Renal pelvis (tissue), 12 donors: ENCODE results near the gene FERMT3. TPM values are rescaled to one million over a fixed set of nuclear protein-coding genes. Genes with fewer than 3 reads are reported as not detected.
"Not testable (repeated sequence)": the region's sequence is repeated elsewhere in the genome, so short reads cannot be mapped to it uniquely, and the experiment has no call there.

Experiments used
- DNase-seq: peaks from one replicate; pipeline ENCODE4 v3.0.0-alpha.2; 2013
- long read RNA-seq, 16 experiments: transcript quantifications; one replicate each; lab custom pipeline, GENCODE V29; 2026
- polyA plus RNA-seq, 3 donors: library from polyadenylated mRNA; unstranded; fragments of 120-200 nt; gene quantifications; one replicate each; pipeline ENCODE4 v1.2.1, GENCODE V29; 2013; ENCODE audit not compliant: insufficient read length in 3 of 3

The FERMT3 gene
- 1 to 10 TPM; 4.7 to 7.5 (median 5.9) TPM for polyA plus RNA-seq
- long read RNA-seq, donor 1: 0 reads
- long read RNA-seq, donor 2: 0 reads
- long read RNA-seq, donor 3: 0 reads
- long read RNA-seq, donor 4, partial matches to known transcripts: 257 of 267 reads
- long read RNA-seq, donor 4, other reads (novel, unspliced or antisense): 10 of 267 reads
- long read RNA-seq, donor 5, partial matches to known transcripts: 0 of 1 reads
- long read RNA-seq, donor 5, other reads (novel, unspliced or antisense): 0 of 1 reads
- long read RNA-seq, donor 6, partial matches to known transcripts: 0 of 1 reads
- long read RNA-seq, donor 6, other reads (novel, unspliced or antisense): 0 of 1 reads
- long read RNA-seq, donor 7, partial matches to known transcripts: 14 of 16 reads
- long read RNA-seq, donor 7, other reads (novel, unspliced or antisense): 0 of 16 reads
- long read RNA-seq, donor 8: 0 reads
- long read RNA-seq, donor 9, partial matches to known transcripts: 0 of 1 reads
- long read RNA-seq, donor 9, other reads (novel, unspliced or antisense): 0 of 1 reads
- long read RNA-seq, donor 10: 0 reads
- long read RNA-seq, donor 11: 0 reads
- long read RNA-seq, donor 12, partial matches to known transcripts: 16 of 17 reads
- long read RNA-seq, donor 12, other reads (novel, unspliced or antisense): 0 of 17 reads
- long read RNA-seq, donor 13, partial matches to known transcripts: 27 of 57 reads
- long read RNA-seq, donor 13, other reads (novel, unspliced or antisense): 30 of 57 reads
- long read RNA-seq, donor 14: 0 reads
- long read RNA-seq, donor 15, partial matches to known transcripts: 0 of 1 reads
- long read RNA-seq, donor 15, other reads (novel, unspliced or antisense): 0 of 1 reads
- long read RNA-seq, donor 16, partial matches to known transcripts: 205 of 263 reads
- long read RNA-seq, donor 16, other reads (novel, unspliced or antisense): 57 of 263 reads

DNA sequence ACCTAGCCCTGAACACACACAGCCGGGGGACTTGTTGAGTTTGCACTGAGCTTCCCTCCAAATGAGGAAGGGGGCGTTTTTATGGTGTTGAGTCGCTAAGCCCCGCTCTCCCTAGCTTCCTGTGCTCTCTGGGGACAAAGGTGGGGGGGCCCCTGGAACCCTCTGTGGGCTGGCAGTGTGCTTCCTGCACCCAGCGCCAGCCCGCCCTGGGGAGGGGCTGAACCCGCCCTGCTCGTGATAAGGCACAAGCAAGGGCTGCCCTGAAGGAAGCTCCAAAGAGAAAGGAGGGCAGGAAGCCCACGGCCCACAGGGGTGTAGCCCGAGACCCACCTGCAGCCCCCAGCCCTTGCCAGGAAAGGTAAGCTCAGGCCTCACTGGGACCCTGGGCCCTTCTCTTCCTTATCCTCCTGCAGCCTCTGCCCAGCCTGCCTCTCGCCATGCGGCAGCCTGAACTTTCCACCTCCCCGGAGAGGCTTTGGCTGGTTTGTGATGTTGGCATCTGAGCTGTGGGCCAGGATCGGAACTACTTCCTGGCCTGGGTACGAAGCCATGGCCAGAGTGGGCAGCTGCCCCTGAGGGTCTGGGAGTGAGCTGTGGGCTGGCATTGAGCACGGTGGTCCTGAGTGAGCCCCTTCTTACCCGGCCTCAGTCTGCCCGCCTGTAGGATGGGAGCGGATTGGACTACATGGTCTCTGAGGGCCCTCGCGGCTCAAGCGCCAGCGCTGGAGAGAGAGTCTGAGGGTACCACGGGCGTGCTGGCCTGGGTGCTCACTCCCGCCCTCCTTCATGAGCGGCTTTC lies at the start of gene FERMT3:
TSS of gene FERMT3 (plus strand) at position 265 of the 799 bp plus-strand sequence. CDS start 644 bp downstream, outside the sequence.
- no peak for DNase-seq

DNA sequence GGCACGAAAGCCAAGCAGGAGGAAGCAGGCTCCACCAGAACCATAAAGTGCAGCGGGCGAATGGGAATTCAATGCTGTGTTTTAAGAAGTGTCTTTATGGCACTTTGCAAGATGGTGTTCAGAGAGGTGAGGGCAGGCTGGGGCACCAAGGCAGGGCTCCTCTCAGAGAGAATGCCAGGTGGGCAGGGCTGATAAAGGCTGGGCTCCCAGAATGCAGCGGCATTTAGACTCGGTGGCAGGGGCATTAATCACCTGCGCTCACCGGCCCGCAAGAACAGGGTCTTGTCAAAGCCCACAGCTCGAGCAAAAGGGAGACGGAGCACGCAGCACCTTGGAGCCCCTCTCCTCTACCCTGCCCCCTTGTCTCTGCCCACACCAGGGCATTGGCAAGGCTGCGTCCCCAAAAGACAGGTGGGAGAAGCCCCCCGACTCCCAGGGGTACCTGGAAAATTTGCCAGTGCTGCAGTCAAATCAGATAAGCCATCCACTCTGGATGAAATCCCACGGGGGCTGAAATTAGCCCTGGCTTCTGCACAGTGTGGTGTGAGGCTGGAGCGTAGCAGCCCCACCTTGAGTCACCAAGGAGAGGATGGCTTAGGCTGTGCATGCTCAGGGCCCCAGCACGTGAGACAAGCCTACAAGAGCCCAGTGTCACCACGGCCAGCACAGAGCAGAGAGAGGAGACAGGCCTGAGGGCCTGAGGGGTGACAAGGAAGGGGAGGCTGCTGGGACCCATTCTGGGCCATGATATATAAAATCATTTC lies 48.7 kb upstream of the FERMT3 start:
- DNase-seq: no peak

DNA sequence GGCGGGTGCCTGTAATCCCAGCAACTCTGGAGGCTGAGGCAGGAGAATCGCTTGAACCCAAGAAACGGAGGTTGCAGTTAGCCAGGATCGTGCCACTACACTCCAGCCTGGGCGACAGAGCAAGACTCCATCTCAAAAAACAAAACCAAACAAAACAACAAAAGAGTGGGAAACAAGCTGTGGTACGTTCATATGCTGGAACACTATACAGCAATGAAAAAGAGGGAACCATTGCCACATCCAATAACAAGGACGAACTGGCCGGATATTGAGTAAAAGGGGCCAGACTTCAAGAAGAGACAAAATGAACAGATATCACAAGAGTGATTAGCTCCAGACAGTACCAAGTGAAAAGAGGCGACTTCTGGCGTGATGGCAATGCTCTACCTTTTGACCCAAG lies 45.5 kb upstream of the FERMT3 start:
- DNase-seq: no peak

DNA sequence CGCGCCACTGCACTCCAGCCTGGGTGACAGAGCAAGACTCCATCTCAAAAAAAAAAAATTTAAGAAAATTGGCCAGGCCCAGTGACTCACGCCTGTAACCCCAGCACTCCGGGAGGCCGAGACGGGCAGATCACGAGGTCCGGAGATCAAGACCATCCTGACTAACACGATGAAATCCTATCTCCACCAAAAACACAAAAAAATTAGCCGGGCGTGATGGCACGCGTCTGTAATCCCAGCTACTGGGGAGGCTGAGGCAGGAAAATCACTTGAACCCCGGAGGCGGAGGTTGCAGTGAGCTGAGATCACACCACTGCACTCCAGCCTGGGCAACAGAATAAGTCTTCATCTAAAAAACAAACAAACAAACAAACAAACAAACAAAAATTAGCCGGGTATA lies 43.8 kb upstream of the FERMT3 start:
- not testable (repeated sequence) for DNase-seq

DNA sequence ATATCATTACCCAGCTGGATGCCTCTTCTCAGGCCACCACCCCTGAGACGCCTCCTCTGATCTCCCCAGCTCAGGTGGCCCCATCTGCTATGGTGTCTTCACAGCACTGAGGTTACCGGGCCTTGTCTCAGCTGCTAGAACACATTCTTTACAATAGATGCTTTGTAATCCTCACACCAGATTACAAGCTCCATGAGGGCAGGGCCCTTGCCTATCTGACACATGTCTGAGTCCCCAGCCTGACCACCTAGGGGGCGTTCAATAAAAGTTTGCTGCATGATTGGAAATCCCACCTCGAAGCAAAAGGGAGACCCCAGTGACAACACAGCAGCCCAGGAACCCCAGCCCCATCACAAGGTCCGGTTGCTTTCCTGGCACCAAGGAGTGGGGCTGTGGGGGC lies 42.6 kb upstream of the FERMT3 start:
- no peak for DNase-seq

DNA sequence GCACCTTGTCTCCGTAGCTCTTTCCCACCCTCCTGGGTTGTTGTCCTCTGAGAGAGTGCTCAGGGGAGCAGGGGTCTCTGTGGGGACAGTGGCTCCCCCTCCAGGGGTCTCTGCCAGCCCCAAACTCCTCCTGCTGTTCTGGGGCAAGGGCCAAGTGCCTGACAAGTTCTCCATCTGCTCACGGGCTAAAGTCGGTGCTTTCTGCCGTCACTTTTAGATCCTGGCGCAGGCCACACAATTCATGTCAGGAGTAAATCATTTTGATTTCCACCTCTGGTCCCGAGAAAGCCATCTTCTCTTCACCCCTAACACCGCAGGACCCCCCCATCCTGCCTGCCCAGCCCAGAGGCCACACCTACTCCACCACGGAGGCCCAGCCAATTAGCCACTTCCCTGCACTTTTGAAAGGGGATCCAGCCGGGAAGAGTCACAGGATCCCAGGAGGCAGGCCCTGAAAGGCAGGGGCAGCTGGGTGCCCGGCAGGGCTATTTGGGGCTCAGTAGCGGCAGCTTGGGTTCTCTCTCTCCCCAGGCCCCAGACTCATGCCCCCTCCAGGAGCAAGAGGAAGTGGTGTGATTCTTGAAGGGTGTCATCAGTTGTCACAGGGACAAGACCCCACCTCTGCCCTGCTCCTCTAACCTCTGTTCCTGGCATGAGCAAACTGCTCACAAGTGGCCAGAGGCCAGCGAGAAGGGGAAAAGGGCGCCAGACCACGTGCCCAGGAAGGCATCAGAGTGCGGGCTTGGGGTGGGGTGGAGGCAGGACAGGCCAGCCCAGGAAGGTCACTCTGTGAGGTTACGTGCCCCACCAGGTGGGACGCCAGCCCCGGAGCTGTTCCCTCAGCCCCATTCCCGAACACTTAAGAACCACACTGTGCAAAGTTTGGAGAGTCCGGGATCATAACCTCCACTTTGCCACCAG lies 41.9 kb upstream of the FERMT3 start:
- no peak for DNase-seq

DNA sequence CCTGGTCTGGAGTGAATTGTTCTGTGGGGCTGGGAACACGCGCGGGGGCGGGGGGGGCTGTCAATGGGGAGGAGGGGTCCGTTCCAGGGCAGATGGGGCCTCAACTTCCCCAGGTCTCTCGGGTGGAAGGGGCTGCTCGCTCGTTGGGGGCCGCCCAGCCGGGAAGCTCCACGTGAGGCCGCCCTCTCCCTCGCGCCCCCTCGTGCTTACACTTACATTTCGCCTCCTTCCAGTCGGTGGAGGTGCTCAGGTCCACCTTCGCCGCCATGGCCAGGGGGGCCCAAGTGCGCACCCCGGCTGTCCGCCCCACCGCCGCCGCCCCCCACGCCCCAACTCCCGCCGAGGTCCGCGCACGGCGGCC lies 41.1 kb upstream of the FERMT3 start:
- DNase-seq: no peak

DNA sequence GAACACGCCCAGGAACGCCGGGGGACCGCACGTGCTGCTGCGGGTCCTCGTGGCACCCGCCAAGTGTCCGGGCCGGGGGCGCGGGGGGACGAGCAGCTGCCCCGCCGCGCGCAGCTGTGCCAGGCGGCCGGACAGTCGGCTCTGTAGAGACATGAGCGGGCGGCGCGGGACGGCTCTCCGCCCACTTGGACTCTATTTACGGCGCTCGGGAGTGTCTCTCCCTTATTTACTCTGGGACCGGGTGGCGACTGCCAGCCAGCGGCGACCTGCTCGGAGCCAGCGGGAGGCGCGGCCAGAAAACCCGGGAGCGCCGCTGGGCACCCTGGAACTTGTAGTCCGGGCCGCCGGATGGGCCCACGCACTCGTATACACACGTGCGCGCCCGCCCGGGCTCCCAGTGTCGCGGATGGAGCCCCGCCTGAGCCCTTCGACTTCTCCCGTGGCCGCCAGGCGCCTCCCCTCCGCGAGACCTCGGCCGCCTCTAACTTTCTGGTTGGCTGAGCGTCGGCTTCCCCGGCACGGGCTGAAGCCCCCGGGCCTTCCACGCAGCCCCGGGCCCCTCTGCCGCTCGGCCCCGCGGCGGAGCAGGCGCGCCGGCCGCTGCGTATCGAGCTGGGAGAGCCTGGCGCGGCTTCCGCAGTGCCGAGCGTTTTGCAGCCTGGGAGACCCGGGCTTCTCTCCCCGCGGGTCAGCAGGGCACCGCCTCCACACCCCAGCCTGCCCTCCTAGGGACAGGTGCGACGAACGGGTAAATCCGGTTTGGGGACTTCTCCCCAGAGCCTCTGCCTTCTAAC lies 40.5 kb upstream of the FERMT3 start, which contains the start of gene MACROD1:
TSS of gene MACROD1 (minus strand) at position 272 of the 794 bp plus-strand sequence. CDS start at position 153, 119 bp downstream.
- DNase-seq: peak; percentile 60

DNA sequence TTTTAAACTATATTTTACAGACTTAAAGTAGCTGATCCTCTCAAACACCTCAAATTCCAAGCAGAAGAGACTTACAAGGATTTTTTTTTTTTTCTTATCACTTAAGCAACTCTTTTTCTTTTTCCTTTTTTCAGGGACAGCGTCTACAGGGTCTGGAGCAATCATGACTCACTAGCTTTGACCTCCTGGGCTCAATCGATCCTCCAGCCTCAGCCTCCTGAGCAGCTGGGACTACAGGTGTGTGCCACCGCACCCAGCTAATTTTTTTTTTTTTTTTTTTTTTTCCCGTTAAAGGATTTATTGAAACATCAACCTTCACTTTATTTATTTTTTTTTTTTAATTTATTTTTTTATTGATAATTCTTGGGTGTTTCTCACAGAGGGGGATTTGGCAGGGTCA lies 36.1 kb upstream of the FERMT3 start:
- DNase-seq: no peak

DNA sequence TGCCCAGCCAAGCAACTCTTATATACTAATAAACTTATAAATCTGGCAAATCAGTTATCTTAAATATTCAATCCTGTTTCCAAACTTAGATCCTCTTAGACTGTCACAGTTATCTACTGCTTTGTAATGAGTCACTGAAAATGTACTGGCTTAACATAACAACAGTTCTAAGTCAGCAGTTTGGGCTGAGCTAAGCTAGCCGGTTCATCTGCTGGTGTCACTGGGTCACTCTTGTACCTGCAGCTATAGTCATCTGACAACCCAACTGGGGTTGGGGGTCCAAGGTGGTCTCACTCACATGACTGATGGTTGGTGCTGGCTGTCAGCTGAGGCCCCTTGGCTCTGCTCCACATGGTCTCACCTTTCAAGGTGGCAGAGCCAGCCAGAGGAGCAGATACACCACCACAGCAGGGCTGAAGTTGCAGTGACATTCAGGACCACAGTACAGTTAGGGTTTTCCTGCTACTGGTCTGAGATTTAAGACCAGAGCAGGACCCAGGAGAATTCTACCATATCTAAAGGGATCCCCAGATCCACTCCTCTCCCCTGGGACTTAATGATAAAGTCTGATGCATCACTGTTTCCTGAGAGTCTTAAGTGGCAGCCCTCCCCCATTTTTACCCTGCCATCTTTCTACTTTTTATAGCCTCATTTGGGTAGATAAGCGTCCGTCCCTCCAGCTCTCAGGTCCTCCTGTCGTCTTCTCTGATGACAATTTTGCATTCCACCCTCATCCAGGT lies 32.7 kb upstream of the FERMT3 start:
- DNase-seq: no peak

DNA sequence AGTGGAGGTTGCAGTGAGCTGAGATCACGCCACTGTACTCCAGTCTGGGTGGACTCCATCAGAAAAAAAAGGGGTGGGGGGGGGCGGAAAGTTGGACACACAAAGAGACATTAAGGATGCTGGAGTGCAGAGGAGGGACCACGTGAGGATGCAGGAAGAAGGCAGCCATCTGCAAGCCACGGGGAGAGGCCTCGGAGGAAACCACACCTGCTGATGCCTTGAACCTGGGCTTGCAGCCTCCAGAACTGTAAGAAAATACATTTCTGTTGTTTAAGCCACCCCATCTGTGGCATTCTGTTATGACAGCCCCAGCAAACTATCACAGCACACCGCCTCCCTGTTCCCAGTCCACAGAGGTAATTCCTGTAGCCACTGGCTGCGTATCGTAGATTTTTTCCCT lies 29.8 kb upstream of the FERMT3 start:
- no peak for DNase-seq

DNA sequence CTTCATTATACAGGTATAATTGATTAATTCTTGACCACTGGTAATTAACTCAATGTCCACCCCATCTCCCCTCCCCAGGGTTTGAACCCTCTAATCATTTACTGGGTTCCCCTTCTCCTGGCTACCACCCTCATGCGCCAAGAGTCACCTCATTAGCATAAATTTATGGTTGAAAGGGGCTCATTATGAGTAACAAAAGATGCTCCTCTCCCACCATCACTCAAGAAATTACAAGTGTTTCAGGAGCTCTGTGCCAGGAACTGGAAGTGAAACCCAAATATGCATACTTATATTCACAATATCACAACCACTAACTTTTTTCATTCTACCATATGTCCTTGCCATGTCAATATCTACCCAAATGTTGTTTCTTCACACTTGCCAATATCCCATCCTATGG lies 28.3 kb upstream of the FERMT3 start:
- no peak for DNase-seq

DNA sequence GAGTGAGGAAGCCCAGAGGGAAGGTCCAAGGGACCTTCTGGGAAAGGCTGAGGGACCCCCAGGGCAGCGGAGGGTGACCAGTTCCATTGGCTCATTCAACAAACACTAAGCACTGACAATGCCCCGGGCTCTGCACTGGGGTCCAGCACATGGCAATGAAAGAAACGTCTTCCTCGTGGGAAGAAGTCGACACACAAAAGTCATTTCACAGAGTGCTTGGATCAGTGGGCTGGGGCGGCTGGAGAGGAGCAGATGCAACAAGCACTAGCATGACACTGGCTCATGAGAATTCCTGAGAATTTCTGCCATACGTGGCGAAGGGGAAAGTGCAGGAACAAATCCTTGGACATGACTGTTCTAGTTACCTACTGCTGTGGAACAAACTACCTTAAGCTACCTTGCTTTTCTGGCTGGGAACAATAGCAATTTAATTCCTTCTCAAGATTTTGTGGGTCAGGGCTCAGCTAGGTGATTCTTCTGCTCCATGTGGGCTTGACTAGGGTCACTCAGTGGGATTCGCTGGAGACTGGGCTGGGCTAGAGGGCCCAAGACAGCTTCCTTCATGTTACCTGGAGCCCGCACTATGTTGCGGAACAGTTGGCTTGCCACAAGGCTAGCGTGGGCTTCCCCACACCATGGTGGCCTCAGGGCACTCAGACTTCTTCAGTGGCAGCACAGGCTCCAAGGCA lies 27.4 kb upstream of the FERMT3 start:
- DNase-seq: no peak

DNA sequence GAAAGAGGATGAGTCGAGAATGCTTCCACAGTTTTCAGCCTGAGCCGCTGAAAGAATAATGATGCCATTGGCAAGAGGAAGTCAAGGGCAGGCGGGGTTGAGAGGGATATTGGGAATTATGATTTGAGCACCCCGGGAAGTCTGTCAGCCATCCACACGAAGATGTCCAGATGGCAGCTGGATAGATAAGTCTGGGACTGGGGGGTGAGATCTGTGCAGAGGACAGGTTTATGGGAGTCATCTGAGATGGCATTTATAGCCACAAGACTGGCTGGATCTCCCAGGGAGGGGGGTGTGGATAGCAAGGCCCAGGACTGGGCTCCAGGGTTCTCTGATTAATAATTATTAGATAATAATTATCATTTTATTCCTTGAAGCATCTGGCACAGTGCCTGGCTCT lies 25.6 kb upstream of the FERMT3 start:
- DNase-seq: no peak

DNA sequence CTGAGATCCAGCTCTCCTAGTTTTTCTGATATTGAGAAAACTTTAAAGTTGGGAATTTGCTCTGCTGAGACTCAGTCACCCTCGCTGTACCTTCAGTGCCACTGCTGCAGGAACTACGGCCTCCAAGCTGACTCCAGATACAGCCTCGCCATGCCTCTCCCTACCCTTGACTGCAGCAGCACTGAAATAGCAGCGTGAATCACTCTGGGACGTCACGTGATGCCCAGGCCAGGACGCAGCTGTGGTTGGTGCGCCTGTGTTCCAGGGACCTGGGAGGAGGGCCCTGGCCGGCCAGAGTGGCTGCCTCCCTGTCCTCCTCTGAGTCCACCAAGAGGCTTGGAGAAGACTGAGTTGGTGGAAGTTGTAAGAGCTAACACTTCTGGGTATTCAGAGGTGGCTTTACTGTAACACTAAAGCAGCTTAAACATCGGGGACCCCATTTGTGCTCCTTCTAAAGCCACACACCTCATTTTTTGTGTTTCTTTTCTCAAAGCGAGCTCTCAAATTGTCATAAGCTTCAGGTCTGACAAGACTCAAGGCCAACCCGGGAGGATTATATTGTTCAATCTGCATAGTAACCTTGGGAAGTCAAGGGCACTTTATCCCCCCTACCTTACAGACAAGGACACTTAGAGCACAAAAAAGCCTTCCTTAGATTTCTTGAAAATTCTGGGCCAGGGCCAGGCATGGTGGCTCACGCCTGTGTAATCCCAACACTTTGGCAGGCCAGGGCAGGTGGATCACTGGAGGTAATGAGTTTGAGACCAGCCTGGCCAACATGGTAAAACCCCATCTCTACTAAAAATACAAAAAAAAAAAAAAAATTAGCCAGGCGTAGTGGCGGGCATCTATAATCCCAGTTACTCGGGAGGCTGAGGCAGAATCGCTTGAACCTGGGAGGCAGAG lies 24.8 kb upstream of the FERMT3 start:
- DNase-seq: peak; percentile 76

DNA sequence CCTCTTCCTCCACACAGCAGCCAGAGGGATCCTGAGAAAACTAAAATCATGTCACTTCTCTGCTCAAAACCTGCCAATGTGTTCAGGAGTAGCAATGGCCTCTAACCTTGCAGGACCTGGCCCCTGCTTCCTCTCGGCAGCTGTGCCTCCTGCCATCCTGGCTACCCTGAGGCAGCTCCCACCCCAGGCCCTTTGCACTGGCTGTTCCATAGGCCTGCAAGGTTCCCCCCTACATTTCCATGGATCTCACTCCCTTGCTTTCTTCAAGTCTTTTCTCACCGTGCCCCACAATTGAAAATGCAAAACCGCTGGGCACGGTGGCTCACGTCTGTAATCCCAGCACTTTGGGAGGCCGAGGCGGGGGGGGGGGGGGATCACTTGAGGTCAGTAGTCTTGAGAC lies 22.6 kb upstream of the FERMT3 start:
- no peak for DNase-seq
